GM23338 (cell line): ENCODE results near the gene LRRC4B. TPM values are rescaled to one million over a fixed set of nuclear protein-coding genes. Genes with fewer than 3 reads are reported as not detected.

Source experiments
- ATAC-seq: fragments of 200-7000 bp; cut with Tn5 transposase; 3 replicates; pipeline ENCODE4 v1.9.1; 2020
- DNase-seq: peaks from one replicate; pipeline ENCODE4 v3.0.0-alpha.2; 2015; ENCODE audit warnings: low spot score
- H2AFZ ChIP-seq: fragments of 200-600 bp; sonication (generic); 2 replicates; pipeline ENCODE4 v1.8.0; 2016; ENCODE audit warnings: antibody characterized with exemption, mild to moderate bottlenecking, moderate library complexity
- H3F3A ChIP-seq: fragments of 200-600 bp; sonication (generic); replicated peaks from 2 replicates; pipeline ENCODE4 v1.8.0; 2017; ENCODE audit warnings: antibody characterized with exemption, mixed run types, low read depth
- H3K27ac ChIP-seq: fragments of 200-600 bp; sonication (generic); 2 replicates; pipeline ENCODE4 v1.6.1; 2016; ENCODE audit warnings: low read depth
- H3K27me3 ChIP-seq: fragments of 200-600 bp; sonication (generic); 2 replicates; pipeline ENCODE4 v1.8.0; 2016; ENCODE audit warnings: mild to moderate bottlenecking, mixed run types, moderate library complexity; ENCODE audit not compliant: insufficient read depth
- H3K36me3 ChIP-seq: fragments of 200-600 bp; sonication (generic); 2 replicates; pipeline ENCODE4 v1.8.0; 2016; ENCODE audit warnings: mild to moderate bottlenecking; ENCODE audit not compliant: insufficient read depth
- H3K4me1 ChIP-seq: fragments of 200-600 bp; sonication (generic); 2 replicates; pipeline ENCODE4 v1.8.0; 2016; ENCODE audit warnings: mild to moderate bottlenecking, moderate library complexity; ENCODE audit not compliant: insufficient read depth
- H3K4me2 ChIP-seq: fragments of 200-600 bp; sonication (generic); 2 replicates; pipeline ENCODE4 v1.7.1; 2017; ENCODE audit warnings: mixed run types
- H3K4me3 ChIP-seq: fragments of 200-600 bp; sonication (generic); 2 replicates; pipeline ENCODE4 v1.6.1; 2016; ENCODE audit warnings: mixed run types
- H3K79me2 ChIP-seq: fragments of 200-600 bp; sonication (generic); replicated peaks from 2 replicates; pipeline ENCODE4 v1.8.0; 2017; ENCODE audit warnings: mild to moderate bottlenecking; ENCODE audit not compliant: insufficient read depth
- H3K9me2 ChIP-seq: fragments of 200-600 bp; sonication (generic); 2 replicates; pipeline ENCODE4 v1.8.0; 2017; ENCODE audit not compliant: insufficient read depth
- H4K20me1 ChIP-seq: fragments of 200-600 bp; sonication (generic); replicated peaks from 2 replicates; pipeline ENCODE4 v1.8.0; 2017; ENCODE audit warnings: mild to moderate bottlenecking; ENCODE audit not compliant: insufficient read depth
- H3K27ac Mint-ChIP-seq: 2 replicates; pipeline ENCODE4 v1.8.0; 2020; ENCODE audit warnings: inconsistent platforms, mild to moderate bottlenecking, moderate library complexity, mixed read lengths
- H3K27me3 Mint-ChIP-seq: 3 replicates; pipeline ENCODE4 v1.8.0; 2022; ENCODE audit warnings: low read depth, mild to moderate bottlenecking, moderate library complexity, mixed read lengths, inconsistent platforms; ENCODE audit not compliant: insufficient read depth, poor library complexity
- H3K36me3 Mint-ChIP-seq: 3 replicates; pipeline ENCODE4 v1.8.0; 2021; ENCODE audit warnings: low read depth, mild to moderate bottlenecking, inconsistent platforms, moderate library complexity, mixed read lengths
- H3K4me1 Mint-ChIP-seq: 3 replicates; pipeline ENCODE4 v1.8.0; 2020; ENCODE audit warnings: mild to moderate bottlenecking, inconsistent platforms, mixed read lengths
- H3K4me3 Mint-ChIP-seq: 3 replicates; pipeline ENCODE4 v1.8.0; 2021; ENCODE audit warnings: moderate library complexity, mild to moderate bottlenecking, inconsistent platforms, mixed read lengths
- H3K9me3 Mint-ChIP-seq: 3 replicates; pipeline ENCODE4 v1.8.0; 2020; ENCODE audit warnings: moderate library complexity, mild to moderate bottlenecking, inconsistent platforms, mixed read lengths
- EZH2 ChIP-seq: fragments of 200-600 bp; sonication (generic); IDR thresholded peaks from one replicate; pipeline ENCODE4 v1.8.0; 2017; ENCODE audit warnings: antibody characterized with exemption, mild to moderate bottlenecking, low read depth; ENCODE audit not compliant: unreplicated experiment
- REST ChIP-seq: IDR thresholded peaks from one replicate; pipeline ENCODE4 v1.6.1; 2018; ENCODE audit warnings: antibody characterized with exemption; ENCODE audit not compliant: unreplicated experiment
- ZNF114 ChIP-seq: fragments of 250-450 bp; sonication (Bioruptor Pico); IDR thresholded peaks from 2 replicates; pipeline ENCODE4 v1.5.0; 2020; ENCODE audit warnings: mild to moderate bottlenecking, moderate library complexity
- ZNF331 ChIP-seq: fragments of 250-450 bp; sonication (Bioruptor Pico); IDR thresholded peaks from 2 replicates; pipeline ENCODE4 v1.5.0; 2020; ENCODE audit warnings: low read depth, mild to moderate bottlenecking, moderate library complexity
- polyA plus RNA-seq: library from polyadenylated mRNA; unstranded; fragments of >200 nt; fragmentation: Nextera tagmentation; extraction: Ambion mirVana; gene quantifications from 2 replicates; pipeline ENCODE4 v1.2.1, GENCODE V29; 2016
- total RNA-seq: library from RNA; depleted of rRNA; stranded (reverse); fragments of >200 nt; shearing (Covaris generic); gene quantifications from 2 replicates; pipeline ENCODE4 v1.2.3, GENCODE V29; 2014

The LRRC4B gene
- total and polyA plus RNA-seq, 2 experiments from 2014 or later: 2.0 to 13.2 TPM

GRCh38 chr19:50552540-50552939 is 15.7 kb downstream of the LRRC4B start (continued):
- TF ChIP-seq ZNF114 (CRISPR knock-in tag): no peak
- TF ChIP-seq ZNF331: no peak
- no peak for TF ChIP-seq REST

- H3K27ac Mint-ChIP-seq: no peak overlapping the region
- Histone ChIP-seq H3K4me3 (peak overlapping the region; percentile 79), H3K36me3 (no peaks in the 10 kb centered on the region), H3K79me2 (no peaks in the 10 kb centered on the region), H4K20me1 (no peaks in the 10 kb centered on the region), H3K4me2 (peak overlapping the region; percentile 97), H3K9me2 (no peaks in the 10 kb centered on the region), H3K27ac (no peak overlapping the region), H3F3A (no peaks in the 10 kb centered on the region), H3K27me3 (peaks cover 61% of the 10 kb centered on the region), H2AFZ (peak overlapping the region; percentile 47; the same call in 1 of the 2 replicates), H3K4me1 (peaks cover 6% of the 10 kb centered on the region)
- H3K4me3 Mint-ChIP-seq: no peak overlapping the region
- H3K9me3 Mint-ChIP-seq: peaks cover 87% of the 10 kb centered on the region
- DNase-seq (peak; percentile 70), ATAC-seq (no peak)
- H3K4me1 Mint-ChIP-seq: no peaks in the 10 kb centered on the region
- peaks cover 11% of the 10 kb centered on the region for H3K27me3 Mint-ChIP-seq
- H3K36me3 Mint-ChIP-seq: peaks cover 42% of the 10 kb centered on the region
- TF ChIP-seq EZH2 (peak; percentile 25), REST (no peak)
These were observed 16.5 kb downstream of the LRRC4B start for GRCh38 chr19:50551715-50552187.

GRCh38 chr19:50551034-50551714 is 17.1 kb downstream of the LRRC4B start:
- peak overlapping the region; percentile 79 for H3K4me3 ChIP-seq
- peak overlapping the region; percentile 47; the same call in 1 of the 2 replicates for H2AFZ ChIP-seq
- Mint-ChIP-seq H3K9me3 (peaks cover 88% of the 10 kb centered on the region), H3K27ac (no peak overlapping the region), H3K36me3 (peaks cover 46% of the 10 kb centered on the region), H3K4me3 (no peak overlapping the region), H3K4me1 (no peaks in the 10 kb centered on the region), H3K27me3 (peaks cover 11% of the 10 kb centered on the region)
- H4K20me1 ChIP-seq: no peaks in the 10 kb centered on the region
- H3K9me2 ChIP-seq: no peaks in the 10 kb centered on the region
- peak overlapping the region; percentile 97 for H3K4me2 ChIP-seq
- H3K4me1 ChIP-seq: peaks cover 6% of the 10 kb centered on the region
- H3K36me3 ChIP-seq: no peaks in the 10 kb centered on the region
- H3F3A ChIP-seq: no peaks in the 10 kb centered on the region
- DNase-seq: no peak
- no peak for TF ChIP-seq EZH2
- TF ChIP-seq ZNF114 (CRISPR knock-in tag): no peak
- no peak for ATAC-seq
- peaks cover 61% of the 10 kb centered on the region for H3K27me3 ChIP-seq
- H3K27ac ChIP-seq: no peak overlapping the region
- H3K79me2 ChIP-seq: no peaks in the 10 kb centered on the region
